ENCODE results near the gene EML1. TPM values are rescaled to one million over a fixed set of nuclear protein-coding genes. Genes with fewer than 3 reads are reported as not detected.

The EML1 gene
- polyA plus RNA-seq, 1 experiment, result 14.2 TPM

GRCh38 chr14:99891266-99891665, 98.1 kb downstream of the EML1 start:
- DNase-seq (ENCODE audit: low read depth), result no peak

GRCh38 chr14:99891900-99892299, 98.7 kb downstream of the EML1 start:
- no peak for DNase-seq (ENCODE audit: low read depth)
- H3K27me3 ChIP-seq (ENCODE audit: control insufficient read depth, insufficient read depth, low read length), result no peaks in the 10 kb centered on the region
- CTCF ChIA-PET, result interaction anchor here (1.2 to 1.7 kb wide), 3 partner anchors 12 to 204 kb away, joined by 3 to 4 read pairs (median 4); no protein-coding TSS in a partner anchor

More at GRCh38 chr14:99891266-99891665, 98.1 kb downstream of the EML1 start:
- TF ChIP-seq CTCF (IDR thresholded peaks at IDR 0.05; ENCODE audit: insufficient read depth, low read depth, low read length), result no peak
- ChIA-PET POLR2A (no interaction called here), CTCF (interaction anchor here (1.0 to 3.7 kb wide), 3 partner anchors 8 to 264 kb away, joined by 3 to 22 read pairs (median 3); no protein-coding TSS in a partner anchor)
- Histone ChIP-seq H3K36me3 (ENCODE audit: control insufficient read depth, insufficient read depth, low read length) (0 out of 2 replicates have a peak, but pooled peaks cover 1% of the 10 kb centered on the region), H3K27me3 (ENCODE audit: control insufficient read depth, insufficient read depth, low read length) (no peaks in the 10 kb centered on the region), H3K4me3 (ENCODE audit: low read depth, low read length) (no peak overlapping the region)

GRCh38 chr14:99892406-99892805, 99.2 kb downstream of the EML1 start:
- CTCF ChIA-PET, result interaction anchor here (0.9 to 1.7 kb wide), 4 partner anchors 8 to 208 kb away, joined by 4 read pairs; partner anchors contain the start of gene CYP46A1
- no peak for DNase-seq (ENCODE audit: low read depth)
- POLR2A ChIA-PET, result no interaction called here
- Histone ChIP-seq H3K36me3 (ENCODE audit: control insufficient read depth, insufficient read depth, low read length) (0 out of 2 replicates have a peak, but pooled peaks cover 1% of the 10 kb centered on the region), H3K4me3 (ENCODE audit: low read depth, low read length) (no peak overlapping the region), H3K27me3 (ENCODE audit: control insufficient read depth, insufficient read depth, low read length) (no peaks in the 10 kb centered on the region)
- no peak for TF ChIP-seq CTCF (IDR thresholded peaks at IDR 0.05; ENCODE audit: insufficient read depth, low read depth, low read length)

More at GRCh38 chr14:99891900-99892299, 98.7 kb downstream of the EML1 start:
- no peak for TF ChIP-seq CTCF (IDR thresholded peaks at IDR 0.05; ENCODE audit: insufficient read depth, low read depth, low read length)
- H3K4me3 ChIP-seq (ENCODE audit: low read depth, low read length), result no peak overlapping the region
- POLR2A ChIA-PET, result no interaction called here
- 0 out of 2 replicates have a peak, but pooled peaks cover 1% of the 10 kb centered on the region for H3K36me3 ChIP-seq (ENCODE audit: control insufficient read depth, insufficient read depth, low read length)

DNA sequence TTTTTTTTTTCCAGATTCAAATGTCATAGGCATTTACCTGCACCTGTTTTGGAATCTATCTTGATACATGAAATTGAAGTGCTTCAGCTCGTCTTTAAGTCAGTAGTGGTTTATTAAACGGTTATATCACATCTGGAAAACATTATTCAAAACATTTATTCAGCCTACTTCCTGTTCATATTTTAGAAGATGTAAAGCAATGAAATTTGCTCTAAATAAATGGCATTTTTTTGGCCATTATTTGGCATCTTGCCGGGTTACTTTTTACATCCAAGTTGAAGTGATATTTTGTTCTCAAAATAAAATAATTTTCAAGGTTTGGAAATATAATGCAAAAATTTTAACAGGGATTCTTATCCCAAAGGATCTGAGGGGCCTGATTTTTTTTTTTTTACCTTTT, 103.1 kb downstream of the EML1 start:
- Histone ChIP-seq H3K36me3 (ENCODE audit: control insufficient read depth, insufficient read depth, low read length) (0 out of 2 replicates have a peak, but pooled peaks cover 1% of the 10 kb centered on the region), H3K27me3 (ENCODE audit: control insufficient read depth, insufficient read depth, low read length) (no peaks in the 10 kb centered on the region), H3K4me3 (ENCODE audit: low read depth, low read length) (no peak overlapping the region)
- ChIA-PET POLR2A (no interaction called here), CTCF (interaction anchor here (0.7 to 4.1 kb wide), 4 partner anchors 10 to 50 kb away, joined by 3 to 23 read pairs (median 6); no protein-coding TSS in a partner anchor)
- TF ChIP-seq CTCF (IDR thresholded peaks at IDR 0.05; ENCODE audit: insufficient read depth, low read depth, low read length), result no peak
- no peak for DNase-seq (ENCODE audit: low read depth)

- Histone ChIP-seq H3K36me3 (ENCODE audit: control insufficient read depth, insufficient read depth, low read length) (no peaks in the 10 kb centered on the region), H3K4me3 (ENCODE audit: low read depth, low read length) (no peak overlapping the region), H3K27me3 (ENCODE audit: control insufficient read depth, insufficient read depth, low read length) (no peaks in the 10 kb centered on the region)
- POLR2A ChIA-PET, result no interaction called here
- TF ChIP-seq CTCF (IDR thresholded peaks at IDR 0.05; ENCODE audit: insufficient read depth, low read depth, low read length), result peak; percentile 49
- no peak for DNase-seq (ENCODE audit: low read depth)
- CTCF ChIA-PET, result interaction anchor here (0.5 to 2.9 kb wide), 27 partner anchors 10 to 511 kb away, joined by 3 to 22 read pairs (median 4); partner anchors contain the start of gene CYP46A1
Observed at GRCh38 chr14:99899578-99900178, 106.5 kb downstream of the EML1 start.
